PC-3 (cell line): ENCODE measurements around the gene GFOD1. TPM values are rescaled to one million over a fixed set of nuclear protein-coding genes. Genes with fewer than 3 reads are reported as not detected.
"Not testable (repeated sequence)": the region's sequence is repeated elsewhere in the genome, so short reads cannot be mapped to it uniquely, and the experiment has no call there.

Experiments used
- ATAC-seq: fragments of 200-7000 bp; cut with Tn5 transposase; 2 replicates; pipeline ENCODE4 v1.9.1; 2020; ENCODE audit warnings: mild to moderate bottlenecking, moderate library complexity
- BruUV-seq: library from RNA; stranded (reverse); fragments of 400-500 nt; replicated peaks from 2 replicates; lab custom pipeline; 2021; lab: Mats Ljungman, UMichigan
- CTCF ChIA-PET: fragments of 300-600 bp; sonication (Branson Sonifier 250); formaldehyde crosslinking; loops from one replicate; lab custom pipeline; 2022; ENCODE audit warnings: antibody characterized with exemption; lab: Charles Lee
- POLR2A ChIA-PET: fragments of 300-600 bp; sonication (Branson Sonifier 250); formaldehyde crosslinking; loops from one replicate; lab custom pipeline; 2022; ENCODE audit warnings: antibody characterized with exemption; ENCODE audit not compliant: unreplicated experiment; lab: Charles Lee
- DNase-seq: peaks from one replicate; pipeline ENCODE4 v3.0.0-alpha.2; 2015
- H2AFZ ChIP-seq: fragments of 300-600 bp; sonication (generic); 2 replicates; pipeline ENCODE4 v1.6.0; 2016; ENCODE audit warnings: antibody characterized with exemption, low read length
- H3F3A ChIP-seq: fragments of 300-600 bp; sonication (generic); one replicate; pipeline ENCODE4 v1.6.0; 2017; ENCODE audit warnings: antibody characterized with exemption, low read length, control low read depth, mild to moderate bottlenecking; ENCODE audit not compliant: unreplicated experiment
- H3K27ac ChIP-seq: fragments of 300-600 bp; sonication (generic); 2 replicates; pipeline ENCODE4 v1.5.1; 2016; ENCODE audit warnings: mild to moderate bottlenecking, low read length
- H3K27me3 ChIP-seq: fragments of 300-600 bp; sonication (generic); 2 replicates; pipeline ENCODE4 v1.6.1; 2016; ENCODE audit warnings: low read length, mixed read lengths
- H3K36me3 ChIP-seq: fragments of 300-600 bp; sonication (generic); 2 replicates; pipeline ENCODE4 v1.6.1; 2016; ENCODE audit warnings: low read depth, mixed run types, low read length, mixed read lengths
- H3K4me1 ChIP-seq: fragments of 300-600 bp; sonication (generic); 2 replicates; pipeline ENCODE4 v1.5.1; 2016; ENCODE audit warnings: low read length; ENCODE audit not compliant: insufficient read depth
- H3K4me2 ChIP-seq: fragments of 300-600 bp; sonication (generic); 2 replicates; pipeline ENCODE4 v1.6.0; 2016; ENCODE audit warnings: low read length
- H3K4me3 ChIP-seq: fragments of 300-600 bp; sonication (generic); 2 replicates; pipeline ENCODE4 v1.5.1; 2016; ENCODE audit warnings: mild to moderate bottlenecking, low read length, mixed read lengths
- H3K79me2 ChIP-seq: fragments of 300-600 bp; sonication (generic); 2 replicates; pipeline ENCODE4 v1.6.1; 2017; ENCODE audit warnings: low read length, mixed read lengths
- H3K9ac ChIP-seq: fragments of 300-600 bp; sonication (generic); 2 replicates; pipeline ENCODE4 v1.6.0; 2016; ENCODE audit warnings: mild to moderate bottlenecking, low read length
- H3K9me2 ChIP-seq: fragments of 300-600 bp; sonication (generic); replicated peaks from 2 replicates; pipeline ENCODE4 v1.6.1; 2016; ENCODE audit warnings: mixed run types, low read length, mixed read lengths
- H3K9me3 ChIP-seq: fragments of 300-600 bp; sonication (generic); 2 replicates; pipeline ENCODE4 v1.6.1; 2016; ENCODE audit warnings: low read length, mixed read lengths
- H4K20me1 ChIP-seq: fragments of 300-600 bp; sonication (generic); 2 replicates; pipeline ENCODE4 v1.6.1; 2016; ENCODE audit warnings: low read length, mixed read lengths
- EZH2 ChIP-seq: fragments of 300-600 bp; sonication (generic); IDR thresholded peaks from one replicate; pipeline ENCODE4 v1.6.1; 2017; ENCODE audit warnings: antibody characterized with exemption, mild to moderate bottlenecking, low read length; ENCODE audit not compliant: unreplicated experiment
- EZH2phosphoT487 ChIP-seq: fragments of 300-600 bp; sonication (generic); IDR thresholded peaks from 2 replicates; pipeline ENCODE4 v1.6.1; 2018; ENCODE audit warnings: mild to moderate bottlenecking, antibody characterized with exemption, low read length, borderline replicate concordance
- intact Hi-C: fragments of 100-400 bp; cut with micrococcal nuclease; formaldehyde crosslinking; loops from 2 replicates; pipeline ENCODE4 v1.9.0; 2023
- total RNA-seq: library from RNA; depleted of rRNA; stranded (reverse); fragments of >200 nt; gene quantifications from 2 replicates; pipeline ENCODE4 v1.2.3, GENCODE V29; 2014
- TF ChIP-seq, protein P1 (sequence below): fragments of 300-600 bp; sonication (generic); conservative IDR thresholded peaks from 2 replicates; pipeline ENCODE4 v1.5.1; 2017; ENCODE audit warnings: antibody characterized with exemption, low read depth, mild to moderate bottlenecking, low read length

Gene GFOD1
- total RNA-seq, 1 experiment from 2014 or later = 16.0 TPM

DNA sequence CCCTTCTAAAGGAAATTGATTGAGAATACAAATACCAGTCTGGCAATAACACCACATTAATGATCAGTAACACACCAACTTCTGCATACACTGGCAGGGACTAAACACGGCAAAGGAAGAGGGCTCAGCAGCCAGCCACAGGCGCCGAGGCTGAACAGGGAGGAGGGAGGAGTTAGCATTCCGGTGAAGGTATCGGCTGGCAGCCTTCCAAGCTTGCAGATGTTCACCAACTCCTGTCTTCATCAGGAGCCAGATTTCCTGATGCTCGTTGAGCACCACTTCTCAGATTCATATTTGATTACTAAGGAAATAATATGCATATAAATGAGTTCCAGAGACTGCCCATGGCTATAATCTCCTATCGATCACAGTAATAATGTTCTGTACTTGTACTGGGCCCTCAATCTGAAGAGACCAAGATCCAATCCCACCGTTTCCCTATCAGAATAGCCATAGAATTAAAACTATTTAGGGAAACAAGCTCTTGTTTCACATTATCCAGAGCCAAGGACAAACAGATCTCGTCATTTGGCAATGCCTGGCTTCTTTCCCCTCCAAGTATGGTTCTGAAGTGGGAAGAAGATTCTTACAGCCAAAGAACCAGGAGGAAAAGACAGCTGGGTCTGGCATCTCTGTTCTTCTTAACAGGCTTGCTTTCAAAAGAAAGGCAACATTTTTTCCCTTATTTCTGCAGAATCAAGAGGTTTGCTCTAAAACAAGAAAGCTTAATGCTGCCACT, 42.2 kb downstream of the GFOD1 start:
- Histone ChIP-seq H3K4me2 (no peak overlapping the region), H3K79me2 (0 out of 2 replicates have a peak, but pooled peaks cover 23% of the 10 kb centered on the region), H3K9me2 (no peaks in the 10 kb centered on the region), H3K4me3 (no peak overlapping the region), H3F3A (no peaks in the 10 kb centered on the region), H4K20me1 (no peaks in the 10 kb centered on the region), H3K36me3 (no peaks in the 10 kb centered on the region), H3K27me3 (no peaks in the 10 kb centered on the region), H2AFZ (no peak overlapping the region), H3K4me1 (no peaks in the 10 kb centered on the region), H3K9me3 (no peaks in the 10 kb centered on the region), H3K27ac (no peak overlapping the region), H3K9ac (no peak overlapping the region)
- DNase-seq (no peak), ATAC-seq (no peak)
- ChIA-PET POLR2A (no interaction called here), CTCF (no interaction called here)
- TF ChIP-seq, protein P1, sequence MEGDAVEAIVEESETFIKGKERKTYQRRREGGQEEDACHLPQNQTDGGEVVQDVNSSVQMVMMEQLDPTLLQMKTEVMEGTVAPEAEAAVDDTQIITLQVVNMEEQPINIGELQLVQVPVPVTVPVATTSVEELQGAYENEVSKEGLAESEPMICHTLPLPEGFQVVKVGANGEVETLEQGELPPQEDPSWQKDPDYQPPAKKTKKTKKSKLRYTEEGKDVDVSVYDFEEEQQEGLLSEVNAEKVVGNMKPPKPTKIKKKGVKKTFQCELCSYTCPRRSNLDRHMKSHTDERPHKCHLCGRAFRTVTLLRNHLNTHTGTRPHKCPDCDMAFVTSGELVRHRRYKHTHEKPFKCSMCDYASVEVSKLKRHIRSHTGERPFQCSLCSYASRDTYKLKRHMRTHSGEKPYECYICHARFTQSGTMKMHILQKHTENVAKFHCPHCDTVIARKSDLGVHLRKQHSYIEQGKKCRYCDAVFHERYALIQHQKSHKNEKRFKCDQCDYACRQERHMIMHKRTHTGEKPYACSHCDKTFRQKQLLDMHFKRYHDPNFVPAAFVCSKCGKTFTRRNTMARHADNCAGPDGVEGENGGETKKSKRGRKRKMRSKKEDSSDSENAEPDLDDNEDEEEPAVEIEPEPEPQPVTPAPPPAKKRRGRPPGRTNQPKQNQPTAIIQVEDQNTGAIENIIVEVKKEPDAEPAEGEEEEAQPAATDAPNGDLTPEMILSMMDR = no peak
- TF ChIP-seq EZH2 (no peak), EZH2phosphoT487 (no peak)
- BruUV-seq = no TSS peak
- intact Hi-C loops = no loop called here

DNA sequence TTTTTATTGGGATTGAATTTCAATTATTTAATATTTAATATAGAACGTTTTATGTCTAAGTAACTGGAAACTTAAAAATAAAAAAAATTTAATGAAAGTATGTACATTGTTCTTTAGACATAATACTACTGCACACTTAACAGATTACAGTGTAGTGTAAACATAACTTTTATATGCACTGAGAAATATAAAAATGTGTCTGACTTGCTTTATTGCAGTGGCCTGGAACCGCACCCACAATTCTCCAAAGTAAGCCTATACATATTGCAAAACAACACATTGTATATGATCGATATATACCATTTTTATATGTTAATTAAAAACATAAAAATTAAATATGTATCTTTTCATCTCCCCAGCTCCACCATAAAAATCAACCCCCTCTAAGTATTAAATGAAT, 42.8 kb downstream of the GFOD1 start:
- Histone ChIP-seq H3K36me3 (no peaks in the 10 kb centered on the region), H3K4me1 (no peaks in the 10 kb centered on the region), H3K79me2 (0 out of 2 replicates have a peak, but pooled peaks cover 23% of the 10 kb centered on the region), H3F3A (no peaks in the 10 kb centered on the region), H3K9me2 (no peaks in the 10 kb centered on the region), H3K4me2 (no peak overlapping the region), H2AFZ (no peak overlapping the region), H4K20me1 (no peaks in the 10 kb centered on the region), H3K9ac (no peak overlapping the region), H3K27me3 (no peaks in the 10 kb centered on the region), H3K27ac (no peak overlapping the region), H3K9me3 (no peaks in the 10 kb centered on the region), H3K4me3 (no peak overlapping the region)
- no peak for TF ChIP-seq EZH2phosphoT487
- TF ChIP-seq, protein P1 = no peak
- no peak for TF ChIP-seq EZH2
- ChIA-PET CTCF (no interaction called here), POLR2A (no interaction called here)
- no peak for DNase-seq
- BruUV-seq = no TSS peak
- intact Hi-C loops = no loop called here
- ATAC-seq = no peak

DNA sequence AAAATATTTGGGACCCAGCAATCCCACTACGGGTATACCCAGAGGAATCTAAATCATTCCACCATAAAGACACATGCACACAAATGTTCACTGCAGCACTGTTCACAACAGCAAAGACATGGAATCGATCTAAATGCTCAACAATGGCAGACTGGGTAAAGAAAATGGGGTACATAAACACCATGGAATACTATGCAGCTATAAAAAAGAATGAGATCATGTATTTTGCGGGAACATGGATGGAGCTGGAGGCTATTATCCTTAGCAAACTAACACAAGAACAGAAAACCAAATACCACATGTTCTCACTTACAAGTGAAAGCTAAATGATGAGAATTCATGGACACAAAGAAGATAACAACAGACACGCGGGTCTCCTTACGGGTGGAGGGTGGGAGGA, 43.4 kb downstream of the GFOD1 start:
- H3K9ac ChIP-seq, H3K36me3 ChIP-seq, H3K9me2 ChIP-seq, H3K4me1 ChIP-seq, H3K4me2 ChIP-seq, intact Hi-C loops, H4K20me1 ChIP-seq, H3F3A ChIP-seq, H3K4me3 ChIP-seq, POLR2A ChIA-PET, H3K9me3 ChIP-seq, BruUV-seq, H2AFZ ChIP-seq, H3K27ac ChIP-seq, H3K27me3 ChIP-seq, ATAC-seq, CTCF ChIA-PET, DNase-seq: not testable (repeated sequence)
- H3K79me2 ChIP-seq = 0 out of 2 replicates have a peak, but pooled peaks cover 23% of the 10 kb centered on the region
